HCT116 (cell line): Measurements from ENCODE around the gene LIG1. TPM values are rescaled to one million over a fixed set of nuclear protein-coding genes. Genes with fewer than 3 reads are reported as not detected.

Experiments
- ATAC-seq: fragments of 200-7000 bp; cut with Tn5 transposase; 2 replicates; pipeline ENCODE4 v1.9.1; 2020; ENCODE audit warnings: mild to moderate bottlenecking, moderate library complexity
- BruUV-seq: library from RNA; stranded (reverse); fragments of 400-500 nt; replicated peaks from 2 replicates; lab custom pipeline; 2021; lab: Mats Ljungman, UMichigan
- CTCF ChIA-PET: fragments of 300-600 bp; sonication (Branson Sonifier 250); formaldehyde crosslinking; loops from one replicate; lab custom pipeline; 2021; ENCODE audit warnings: antibody characterized with exemption; lab: Charles Lee
- POLR2A ChIA-PET: fragments of 300-600, 350-600 bp; sonication (Branson Sonifier 250); formaldehyde crosslinking; loops from one replicate; lab custom pipeline; 2021; ENCODE audit warnings: antibody characterized with exemption; lab: Charles Lee
- RAD21 ChIA-PET, 2 experiments: fragments of 300-600 bp; sonication (Branson Sonifier 250); formaldehyde crosslinking; loops; one replicate each; lab custom pipeline; 2023; ENCODE audit warnings: low total read pairs in 2 of 2; ENCODE audit not compliant: uncharacterized antibody in 2 of 2, unreplicated experiment in 2 of 2, low non-redundant PET in 1 of 2; lab: Charles Lee
- DNase-seq: peaks from one replicate; pipeline ENCODE4 v3.0.0-alpha.2; 2010; ENCODE audit warnings: low read depth, low spot score
- H2AFZ ChIP-seq: fragments of 200-600 bp; shearing (Covaris generic), sonication (generic); 2 replicates; pipeline ENCODE4 v1.6.1; 2017; ENCODE audit warnings: low read depth, mixed run types, mixed read lengths, antibody characterized with exemption, low read length; ENCODE audit not compliant: poor library complexity, severe bottlenecking
- H3K27ac ChIP-seq: 2 replicates; pipeline ENCODE4 v1.5.1; 2012; ENCODE audit warnings: low read depth, low read length
- H3K27me3 ChIP-seq: fragments of 200-600 bp; sonication (generic); 2 replicates; pipeline ENCODE4 v1.6.1; 2016; ENCODE audit warnings: mixed run types, low read length, mixed read lengths; ENCODE audit not compliant: insufficient read depth
- H3K36me3 ChIP-seq, 2 experiments: fragments of 200-500 bp in 1 of 2; fragments of 200-600 bp in 1 of 2; sonication (Bioruptor generic) in 1 of 2; sonication (generic) in 1 of 2; 2 replicates each; pipeline versions ENCODE4 v1.5.1 to v1.6.1; 2014 to 2016; ENCODE audit warnings: low read length in 2 of 2, inconsistent platforms in 1 of 2, mixed read lengths in 1 of 2, mixed run types in 1 of 2; ENCODE audit not compliant: insufficient read depth in 2 of 2, control insufficient read depth in 1 of 2
- H3K4me1 ChIP-seq, 2 experiments: fragments of 200-600 bp in 1 of 2; sonication (generic) in 1 of 2; 2 replicates each; pipeline versions ENCODE4 v1.5.1 to v1.6.1; 2012 to 2017; ENCODE audit warnings: low read length in 2 of 2, inconsistent platforms in 1 of 2, mild to moderate bottlenecking in 1 of 2, mixed read lengths in 1 of 2, mixed run types in 1 of 2, moderate library complexity in 1 of 2; ENCODE audit not compliant: insufficient read depth in 2 of 2, control insufficient read depth in 1 of 2
- H3K4me2 ChIP-seq: fragments of 200-600 bp; sonication (generic); 2 replicates; pipeline ENCODE4 v1.6.1; 2017; ENCODE audit warnings: mixed run types, low read length, mixed read lengths
- H3K4me3 ChIP-seq, 2 experiments: fragments of 200-600 bp in 1 of 2; sonication (generic) in 1 of 2; replicated peaks in 1 of 2; 2 replicates each; pipeline ENCODE4 v1.5.1; 2011 to 2016; ENCODE audit warnings: low read length in 2 of 2, control low read depth in 1 of 2, low read depth in 1 of 2, mild to moderate bottlenecking in 1 of 2, mixed read lengths in 1 of 2, mixed run types in 1 of 2
- H3K79me2 ChIP-seq: fragments of 200-600 bp; sonication (generic); 2 replicates; pipeline ENCODE4 v1.6.1; 2017; ENCODE audit warnings: mild to moderate bottlenecking, mixed run types, low read length, moderate library complexity, mixed read lengths; ENCODE audit not compliant: insufficient read depth
- H3K9ac ChIP-seq: fragments of 200-600 bp; sonication (generic); 2 replicates; pipeline ENCODE4 v1.6.1; 2016; ENCODE audit warnings: low read length, mixed read lengths
- H3K9me2 ChIP-seq: fragments of 200-600 bp; sonication (generic), shearing (Covaris generic); 2 replicates; pipeline ENCODE4 v1.6.1; 2017; ENCODE audit warnings: mixed run types, mild to moderate bottlenecking, moderate library complexity; ENCODE audit not compliant: insufficient read depth
- H3K9me3 ChIP-seq, 2 experiments: fragments of 200-500 bp in 1 of 2; fragments of 200-600 bp in 1 of 2; sonication (Bioruptor generic) in 1 of 2; sonication (generic) in 1 of 2; 2 replicates each; pipeline ENCODE4 v1.6.1; 2014 to 2017; ENCODE audit warnings: low read length in 2 of 2, mixed read lengths in 2 of 2, inconsistent platforms in 1 of 2, low read depth in 1 of 2, mild to moderate bottlenecking in 1 of 2, mixed run types in 1 of 2, moderate library complexity in 1 of 2; ENCODE audit not compliant: control insufficient read depth in 1 of 2, insufficient read depth in 1 of 2
- H4K20me1 ChIP-seq: fragments of 200-600 bp; sonication (generic), shearing (Covaris generic); 2 replicates; pipeline ENCODE4 v1.6.1; 2017; ENCODE audit warnings: mixed run types, mild to moderate bottlenecking, moderate library complexity; ENCODE audit not compliant: insufficient read depth
- CBX3 ChIP-seq: IDR thresholded peaks from 2 replicates; pipeline ENCODE4 v1.6.1; 2012; ENCODE audit warnings: low read depth
- EGR1 ChIP-seq: IDR thresholded peaks from 2 replicates; pipeline ENCODE4 v1.6.1; 2012; ENCODE audit warnings: low read depth
- ELF1 ChIP-seq: IDR thresholded peaks from 2 replicates; pipeline ENCODE4 v1.6.1; 2012; ENCODE audit warnings: low read depth, borderline replicate concordance
- EZH2phosphoT487 ChIP-seq: fragments of 200-600 bp; IDR thresholded peaks from 2 replicates; pipeline ENCODE4 v1.6.1; 2018; ENCODE audit warnings: antibody characterized with exemption, borderline replicate concordance
- FOSL1 ChIP-seq: IDR thresholded peaks from 2 replicates; pipeline ENCODE4 v1.6.1; 2012; ENCODE audit warnings: low read depth
- JUND ChIP-seq: IDR thresholded peaks from 2 replicates; pipeline ENCODE4 v1.6.1; 2012
- POLR2A ChIP-seq: IDR thresholded peaks from 2 replicates; pipeline ENCODE4 v1.7.0; 2011; ENCODE audit warnings: borderline replicate concordance; ENCODE audit not compliant: insufficient read depth, insufficient read length; ENCODE audit errors: extremely low read depth
- POLR2AphosphoS5 ChIP-seq: IDR thresholded peaks from 2 replicates; pipeline ENCODE4 v1.6.1; 2011; ENCODE audit warnings: mild to moderate bottlenecking, low read depth, low read length, moderate library complexity
- SIN3A ChIP-seq: IDR thresholded peaks from 2 replicates; pipeline ENCODE4 v1.6.1; 2012; ENCODE audit warnings: low read depth
- ZNF274 ChIP-seq: fragments of 200-500 bp; sonication (Bioruptor generic); IDR thresholded peaks from 2 replicates; pipeline ENCODE4 v1.6.1; 2014; ENCODE audit warnings: mild to moderate bottlenecking, low read depth, low read length, inconsistent platforms
- intact Hi-C: fragments of 100-400 bp; cut with micrococcal nuclease; formaldehyde crosslinking; loops from 2 replicates; pipeline ENCODE4 v1.10.0; 2022
- total RNA-seq: library from RNA; stranded (reverse); gene quantifications from one replicate; pipeline ENCODE4 v1.2.1, GENCODE V29; 2021; ENCODE audit not compliant: unreplicated experiment
- TF ChIP-seq, protein P1 (sequence below): IDR thresholded peaks from 2 replicates; pipeline ENCODE4 v1.6.1; 2012
- TF ChIP-seq, protein P2 (sequence below): IDR thresholded peaks from 2 replicates; pipeline ENCODE4 v1.6.1; 2012
- TF ChIP-seq, protein P3 (sequence below), 3 experiments: fragments of 200-600 bp in 1 of 3; sonication (generic) in 1 of 3; IDR thresholded peaks in 2 of 3; conservative IDR thresholded peaks in 1 of 3; 2 replicates each; pipeline ENCODE4 v1.5.1; 2012 to 2017; ENCODE audit warnings: low read depth in 2 of 3, low read length in 2 of 3, antibody characterized with exemption in 1 of 3, borderline replicate concordance in 1 of 3, control low read depth in 1 of 3, mild to moderate bottlenecking in 1 of 3, mixed read lengths in 1 of 3, mixed run types in 1 of 3, moderate library complexity in 1 of 3; ENCODE audit not compliant: insufficient read depth in 1 of 3

Gene LIG1
- total RNA-seq, 1 experiment from 2014 or later, result 122 TPM

DNA sequence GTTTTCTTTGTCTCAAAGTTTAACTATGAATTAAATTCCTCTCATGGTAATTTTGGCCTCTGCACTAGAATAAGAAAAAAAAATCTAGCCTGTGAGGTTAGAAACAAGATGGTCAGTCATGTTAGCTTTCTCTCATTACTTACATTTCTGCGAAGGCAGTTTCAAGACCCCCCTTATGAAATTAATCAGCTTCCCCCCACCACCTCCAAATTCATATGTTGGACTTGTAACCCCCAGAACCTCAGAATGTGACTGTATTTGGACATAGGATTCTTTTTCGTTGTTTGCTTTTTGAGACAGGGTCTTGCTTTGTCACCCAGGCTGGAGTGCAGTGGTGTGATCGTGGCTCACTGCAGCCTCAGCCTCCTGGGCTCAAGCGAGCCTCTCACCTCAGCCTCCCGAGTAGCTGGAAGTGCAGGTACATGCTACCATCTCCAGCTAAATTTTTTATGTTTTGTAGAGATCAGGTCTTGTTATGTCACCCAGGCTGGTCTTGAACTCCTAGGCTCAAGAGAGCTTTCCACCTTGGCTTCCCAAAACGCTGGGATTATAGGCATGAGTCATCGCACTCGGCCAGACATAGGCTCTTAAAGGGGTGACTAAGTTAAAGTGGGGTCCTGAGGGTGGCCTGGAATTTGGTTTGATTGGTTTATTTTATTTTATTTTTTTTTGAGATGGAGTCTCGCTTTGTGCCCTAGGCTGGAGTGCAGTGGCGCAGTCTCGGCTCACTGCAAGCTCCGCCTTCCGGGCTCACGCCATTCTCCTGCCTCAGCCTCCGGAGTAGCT is 61.0 kb downstream of the LIG1 start:
- Histone ChIP-seq H3K27me3 (no peaks in the 10 kb centered on the region), H3K4me3 (no peak overlapping the region), H3K36me3 (no peaks in the 10 kb centered on the region), H3K4me1 (peaks cover 15 to 29% of the 10 kb centered on the region in 2 experiments), H3K9me2 (no peaks in the 10 kb centered on the region), H3K27ac (no peak overlapping the region), H3K4me2 (no peak overlapping the region), H2AFZ (no peak overlapping the region), H3K9me3 (no peaks in the 10 kb centered on the region), H4K20me1 (no peaks in the 10 kb centered on the region), H3K9ac (no peak overlapping the region), H3K79me2 (no peaks in the 10 kb centered on the region)
- DNase-seq (no peak), ATAC-seq (no peak)
- CTCF ChIA-PET, result interaction anchor here (1.1 kb wide), 1 partner anchor 151 kb away, joined by 3 read pairs; no protein-coding TSS in a partner anchor
- BruUV-seq, result no TSS peak
- TF ChIP-seq POLR2A (no peak), EZH2phosphoT487 (no peak), ELF1 (no peak), ZNF274 (no peak), FOSL1 (no peak), SIN3A (no peak), POLR2AphosphoS5 (no peak), CBX3 (no peak), EGR1 (no peak), JUND (no peak)
- TF ChIP-seq, protein P1, sequence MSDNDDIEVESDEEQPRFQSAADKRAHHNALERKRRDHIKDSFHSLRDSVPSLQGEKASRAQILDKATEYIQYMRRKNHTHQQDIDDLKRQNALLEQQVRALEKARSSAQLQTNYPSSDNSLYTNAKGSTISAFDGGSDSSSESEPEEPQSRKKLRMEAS, result no peak
- TF ChIP-seq, protein P2, sequence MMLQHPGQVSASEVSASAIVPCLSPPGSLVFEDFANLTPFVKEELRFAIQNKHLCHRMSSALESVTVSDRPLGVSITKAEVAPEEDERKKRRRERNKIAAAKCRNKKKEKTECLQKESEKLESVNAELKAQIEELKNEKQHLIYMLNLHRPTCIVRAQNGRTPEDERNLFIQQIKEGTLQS, result no peak
- TF ChIP-seq, protein P3, sequence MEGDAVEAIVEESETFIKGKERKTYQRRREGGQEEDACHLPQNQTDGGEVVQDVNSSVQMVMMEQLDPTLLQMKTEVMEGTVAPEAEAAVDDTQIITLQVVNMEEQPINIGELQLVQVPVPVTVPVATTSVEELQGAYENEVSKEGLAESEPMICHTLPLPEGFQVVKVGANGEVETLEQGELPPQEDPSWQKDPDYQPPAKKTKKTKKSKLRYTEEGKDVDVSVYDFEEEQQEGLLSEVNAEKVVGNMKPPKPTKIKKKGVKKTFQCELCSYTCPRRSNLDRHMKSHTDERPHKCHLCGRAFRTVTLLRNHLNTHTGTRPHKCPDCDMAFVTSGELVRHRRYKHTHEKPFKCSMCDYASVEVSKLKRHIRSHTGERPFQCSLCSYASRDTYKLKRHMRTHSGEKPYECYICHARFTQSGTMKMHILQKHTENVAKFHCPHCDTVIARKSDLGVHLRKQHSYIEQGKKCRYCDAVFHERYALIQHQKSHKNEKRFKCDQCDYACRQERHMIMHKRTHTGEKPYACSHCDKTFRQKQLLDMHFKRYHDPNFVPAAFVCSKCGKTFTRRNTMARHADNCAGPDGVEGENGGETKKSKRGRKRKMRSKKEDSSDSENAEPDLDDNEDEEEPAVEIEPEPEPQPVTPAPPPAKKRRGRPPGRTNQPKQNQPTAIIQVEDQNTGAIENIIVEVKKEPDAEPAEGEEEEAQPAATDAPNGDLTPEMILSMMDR (IDR thresholded peaks at IDR 0.05 in 2 of 3, conservative IDR thresholded peaks at IDR 0.05 in 1 of 3; ENCODE audit: borderline replicate concordance in 1 of 3, insufficient read depth in 1 of 3, low read depth in 2 of 3, low read length in 2 of 3), result no peak
- intact Hi-C loops, result no loop called here
- POLR2A ChIA-PET, result no interaction called here
- RAD21 ChIA-PET, result no interaction called here
